HUDEP-2 (cell line): ENCODE results near the gene MAP3K5.
"Not testable (repeated sequence)": the region's sequence is repeated elsewhere in the genome, so short reads cannot be mapped to it uniquely, and the experiment has no call there.

Experiments used
- DNase-seq, 76 experiments: peaks; one replicate each; lab custom pipeline; 2025; ENCODE audit not compliant: unreplicated experiment in 76 of 76; lab: John Stamatoyannopoulos, UW

Gene MAP3K5

DNA sequence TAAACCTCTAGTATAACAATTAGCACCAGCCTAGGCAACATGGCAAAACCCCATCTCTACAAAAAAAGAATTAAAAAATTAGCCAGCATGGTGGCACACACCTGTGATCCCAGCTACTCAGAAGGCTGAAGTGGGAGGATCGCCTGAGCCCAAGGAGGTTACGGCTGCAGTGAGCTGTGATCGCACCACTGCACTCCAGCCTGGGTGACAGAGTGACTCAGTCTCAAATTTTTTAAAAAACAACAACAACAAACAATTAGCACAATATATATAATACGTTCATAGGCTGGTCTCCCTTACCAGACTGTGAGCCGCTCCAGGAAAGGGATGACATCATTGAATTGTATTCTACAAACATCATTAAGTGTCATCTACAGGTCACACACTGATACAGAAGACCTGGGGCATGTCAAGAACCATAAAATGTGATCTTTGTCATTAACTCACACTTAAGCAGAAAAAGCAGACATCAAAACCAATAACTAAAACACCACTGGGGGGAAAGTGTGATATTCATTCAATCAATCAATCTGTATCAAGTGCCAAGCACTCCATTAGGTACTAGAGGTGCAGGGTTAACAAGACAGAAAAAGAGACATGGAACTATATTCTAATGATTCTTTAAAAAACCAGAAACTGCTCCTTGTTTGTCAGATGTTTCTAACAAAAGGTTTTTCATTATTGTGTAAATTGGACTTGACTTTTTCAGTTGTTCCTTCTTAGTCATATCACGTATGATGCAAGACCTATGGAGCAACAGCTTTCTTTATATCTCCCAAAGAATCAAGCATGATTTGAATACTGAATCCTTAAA lies 17.8 kb downstream of the MAP3K5 start:
- DNase-seq: no peak

DNA sequence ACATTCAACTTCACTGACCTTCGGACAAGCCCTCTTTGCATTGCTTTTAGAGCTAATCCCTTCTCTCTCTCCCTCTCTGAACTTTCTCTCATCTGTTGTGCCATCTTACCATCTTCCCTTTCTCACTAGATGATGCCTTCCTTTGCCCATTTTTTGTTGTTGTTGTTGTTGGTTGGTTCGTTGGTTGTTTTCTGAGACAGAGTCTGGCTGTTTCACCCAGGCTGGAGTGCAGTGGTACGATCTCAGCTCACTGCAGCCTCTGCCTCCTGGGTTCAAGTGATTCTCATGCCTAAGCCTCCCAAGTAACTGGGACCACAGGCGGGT lies 18.8 kb downstream of the MAP3K5 start:
- DNase-seq: no peak

DNA sequence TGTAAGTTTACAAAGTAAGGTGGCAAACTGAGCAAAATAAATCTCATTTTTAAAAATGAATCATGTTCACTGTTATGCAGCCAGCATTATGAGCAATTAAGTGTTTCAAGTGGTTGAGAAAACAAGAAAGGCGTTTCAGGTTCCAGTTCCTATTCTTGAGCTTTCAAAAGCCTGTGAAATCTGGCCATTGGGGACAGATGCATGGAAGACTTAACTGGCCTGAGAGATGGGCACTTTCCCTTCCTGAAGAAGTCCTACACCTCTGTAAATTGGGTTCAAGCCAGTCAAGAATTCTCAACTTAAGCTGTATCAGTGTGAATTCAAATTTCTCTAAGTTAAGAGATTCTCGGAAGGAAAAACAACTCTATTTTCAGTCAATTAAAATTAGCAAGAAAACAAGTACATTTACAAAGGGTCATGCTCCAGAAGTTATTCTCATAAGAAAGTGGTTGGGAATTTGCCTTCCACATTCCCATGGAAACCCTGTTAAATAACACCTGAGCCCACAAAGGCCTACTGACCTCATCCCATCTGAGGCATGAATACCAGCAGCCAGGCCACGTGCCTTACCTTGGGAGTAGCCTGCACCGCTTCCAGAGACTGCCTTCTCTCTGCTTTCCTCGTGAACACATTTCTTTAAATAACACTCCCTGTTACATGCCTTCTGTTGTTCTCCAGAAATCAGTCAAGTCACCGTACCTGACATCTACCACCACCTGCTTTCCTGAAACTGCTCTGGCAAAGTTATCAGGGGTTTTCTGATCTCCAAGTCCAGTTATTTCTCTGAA lies 19.4 kb downstream of the MAP3K5 start:
- no peak for DNase-seq

DNA sequence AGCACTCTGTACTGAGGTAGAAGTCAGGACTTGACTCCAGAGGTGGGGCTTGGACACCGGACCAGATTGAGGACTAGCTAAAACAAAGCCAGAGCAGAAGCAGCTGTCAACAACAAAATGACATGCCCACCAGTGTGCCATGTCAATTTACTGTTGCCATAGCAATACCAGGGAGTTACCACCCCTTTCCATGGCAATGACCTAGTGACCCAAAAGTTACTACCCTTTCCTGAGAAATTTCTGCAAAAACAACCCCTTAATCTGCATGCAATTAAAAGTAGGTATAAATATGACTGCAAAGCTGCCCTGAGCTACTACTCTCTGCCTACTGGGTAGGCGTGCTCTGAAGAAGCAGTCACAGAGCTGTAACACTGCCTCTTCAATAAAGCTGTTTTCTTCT lies 21.0 kb downstream of the MAP3K5 start:
- DNase-seq: no peak

DNA sequence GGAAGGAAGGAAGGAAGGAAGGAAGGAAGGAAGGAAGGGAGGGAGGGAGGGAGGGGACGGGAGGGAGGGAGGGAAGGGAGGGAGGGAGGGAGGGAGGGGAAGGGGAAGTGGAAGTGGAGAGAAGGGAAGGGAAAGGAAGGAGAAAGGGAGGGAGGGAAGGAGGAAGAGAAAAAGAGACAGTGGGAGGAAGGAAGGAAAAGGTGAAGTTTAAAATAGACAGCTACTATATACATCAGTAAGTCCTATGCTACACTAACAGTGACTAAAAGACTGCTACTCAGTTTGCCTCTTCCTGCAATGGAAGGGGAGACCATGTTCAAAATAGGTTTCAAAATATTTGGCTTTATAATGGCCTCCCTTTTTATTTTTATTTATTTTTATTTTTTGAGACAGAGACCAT lies 22.5 kb downstream of the MAP3K5 start:
- no peak for DNase-seq

DNA sequence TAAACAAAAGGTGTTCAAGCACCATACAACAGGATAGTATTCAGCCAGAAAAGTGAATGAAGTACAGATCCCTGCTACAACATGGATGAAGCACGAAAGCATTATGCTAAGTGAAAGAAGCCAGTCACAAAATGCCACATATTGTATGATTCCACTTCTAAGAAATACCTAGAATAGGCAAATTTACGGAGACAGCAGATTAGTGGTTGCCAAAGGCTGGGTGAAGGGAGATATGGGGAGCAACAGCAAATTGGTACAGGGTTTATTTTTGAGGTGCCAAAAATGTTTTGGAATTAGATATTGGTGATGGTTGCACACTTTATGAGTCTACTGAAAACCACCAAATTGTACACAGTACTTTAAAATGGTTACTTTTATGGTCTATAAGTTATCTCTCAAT lies 23.2 kb downstream of the MAP3K5 start:
- no peak for DNase-seq

DNA sequence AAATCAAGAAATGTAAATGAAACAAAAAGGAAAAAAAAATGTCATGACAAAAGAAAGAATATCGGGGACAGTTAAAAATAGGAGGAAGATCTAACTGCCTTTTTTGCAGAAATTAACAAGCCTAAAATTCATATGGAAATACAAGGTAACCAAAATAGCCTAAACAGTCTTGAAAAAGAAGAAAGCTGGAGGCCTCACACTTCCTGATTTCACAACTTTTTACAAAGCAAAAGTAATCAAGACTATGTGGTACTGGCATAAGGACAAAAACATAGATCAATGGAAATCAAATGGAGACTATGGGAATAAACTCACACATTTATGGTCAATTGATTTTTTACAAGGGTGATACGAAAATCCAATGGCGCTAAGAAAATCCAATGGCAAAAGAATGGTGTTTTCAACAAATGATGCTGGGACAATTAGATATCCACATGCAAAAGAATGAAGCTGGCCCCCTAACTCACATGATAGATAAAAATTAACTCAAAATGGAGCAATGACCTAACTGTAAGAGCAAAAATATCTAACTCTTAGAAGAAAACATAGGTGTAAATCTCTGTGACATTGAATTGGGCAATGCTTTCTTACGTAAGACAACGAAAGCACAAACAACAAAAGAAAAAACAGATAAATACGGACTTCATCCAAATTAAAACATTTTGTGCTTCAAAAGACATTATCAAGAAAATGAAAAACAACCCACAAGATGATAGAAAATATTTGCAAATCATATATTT lies 24.5 kb downstream of the MAP3K5 start:
- no peak for DNase-seq

DNA sequence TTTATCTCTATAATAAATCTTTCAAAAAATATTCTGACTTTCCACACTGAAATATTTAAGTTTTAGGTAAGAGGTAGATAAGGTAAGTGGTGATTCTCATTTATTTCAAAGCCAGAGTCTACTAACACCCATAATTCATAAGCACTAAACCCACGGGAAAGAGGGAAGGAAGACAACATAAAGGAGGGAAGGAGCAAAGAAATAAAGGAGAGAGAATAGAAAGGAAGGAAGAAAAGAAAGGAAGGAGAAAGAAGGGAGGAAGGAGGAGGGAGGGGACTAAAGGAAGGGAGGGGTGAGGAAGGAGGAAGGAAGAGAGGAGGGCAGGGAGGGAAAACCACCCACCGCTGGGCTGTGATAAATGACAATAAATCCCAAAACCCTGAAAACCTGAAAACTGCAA lies 25.2 kb downstream of the MAP3K5 start:
- DNase-seq: no peak

DNA sequence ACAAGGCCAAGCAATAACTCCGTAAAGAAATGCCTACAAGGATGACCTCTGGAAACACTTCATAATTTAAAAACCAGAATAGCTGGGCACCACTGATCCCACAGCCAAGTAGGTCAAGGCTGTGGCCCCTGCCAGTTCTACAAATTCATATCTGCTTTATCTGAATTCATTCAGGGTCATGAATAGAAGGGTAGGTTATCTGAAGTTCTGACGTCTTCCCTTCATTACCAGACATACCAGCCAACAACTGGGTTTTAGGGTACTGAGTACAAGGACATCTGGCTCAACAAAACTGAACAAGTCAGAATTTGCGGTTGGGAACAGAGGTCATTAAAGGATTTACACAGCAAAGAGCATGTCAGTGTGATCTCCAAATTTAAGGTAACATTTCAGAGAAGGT lies 26.0 kb downstream of the MAP3K5 start:
- no peak for DNase-seq

DNA sequence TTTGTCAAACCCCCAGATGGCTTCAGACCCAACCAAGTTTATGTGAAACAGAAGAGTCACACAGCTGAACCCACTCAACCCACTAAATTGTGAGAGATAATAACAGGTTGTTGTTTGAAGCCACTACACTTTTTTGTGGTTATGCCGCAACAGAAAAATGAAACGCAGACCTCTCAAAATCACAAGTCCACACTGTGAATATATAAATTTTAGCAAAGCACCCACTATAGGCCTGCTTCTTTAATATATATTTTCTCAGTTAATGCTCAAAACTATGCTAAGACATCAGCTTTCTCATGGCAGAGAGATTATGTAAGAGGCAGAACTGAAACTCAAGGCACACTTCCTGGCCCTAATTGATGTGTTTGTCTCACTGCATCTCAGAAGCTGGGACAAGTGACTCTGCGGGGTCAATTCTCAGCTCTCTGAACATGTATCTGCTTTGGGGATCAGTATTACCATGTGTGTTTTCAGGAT lies 27.7 kb downstream of the MAP3K5 start:
- DNase-seq: no peak

DNA sequence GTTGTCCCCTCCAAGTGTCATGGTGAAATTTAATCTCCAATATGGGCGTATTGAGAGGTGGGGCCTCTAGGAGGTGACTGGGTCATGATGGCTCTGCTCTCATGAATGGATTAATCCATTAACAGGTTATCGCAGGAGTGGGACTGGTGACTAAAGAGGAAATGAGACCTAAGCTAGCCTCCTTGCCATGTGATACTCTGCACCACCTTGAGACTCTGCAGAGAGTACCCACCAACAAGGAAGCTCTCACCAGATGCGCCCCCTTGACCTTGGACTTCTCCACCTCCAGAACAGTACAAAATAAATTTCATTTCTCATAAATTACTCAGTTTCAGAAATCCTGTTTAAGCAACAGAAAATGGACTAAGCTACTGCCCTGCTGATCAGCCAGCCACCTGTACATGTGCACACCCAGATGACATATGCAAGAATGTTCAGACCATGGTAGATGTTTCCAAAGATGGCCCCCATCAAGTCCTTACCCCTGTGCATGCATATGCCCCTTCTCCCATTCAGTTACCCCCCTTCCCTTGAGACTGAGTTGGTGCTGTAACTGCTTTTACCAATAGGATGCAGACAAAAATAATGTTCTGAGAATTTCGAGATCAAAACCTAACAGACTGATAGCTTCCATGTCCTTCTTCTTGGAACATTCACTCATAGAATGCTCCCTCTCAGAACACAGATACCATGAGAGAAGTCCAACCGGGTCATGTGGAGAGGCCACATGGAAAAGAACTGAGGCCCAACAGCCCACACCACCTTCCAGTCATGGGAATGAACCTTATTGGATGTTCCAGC lies 28.4 kb downstream of the MAP3K5 start:
- no peak for DNase-seq

DNA sequence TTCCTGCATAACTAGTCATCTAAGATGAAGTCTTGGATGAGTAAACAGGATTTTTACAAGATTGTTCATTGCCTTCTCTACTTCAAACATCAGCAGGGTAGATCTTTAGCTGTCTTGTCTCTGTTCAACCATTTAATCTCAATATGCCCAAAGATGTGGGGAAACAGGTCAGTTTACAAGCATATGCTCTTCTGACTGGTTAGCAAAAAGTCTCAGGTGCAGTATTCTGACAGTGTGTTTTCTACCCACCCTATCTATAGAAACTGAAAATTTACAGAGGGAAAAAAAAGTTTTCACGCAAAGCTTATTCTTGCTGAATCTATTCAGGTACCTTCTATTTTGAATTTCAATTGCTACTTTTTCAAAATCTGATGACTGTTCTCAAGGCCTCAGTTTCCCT lies 29.0 kb downstream of the MAP3K5 start:
- DNase-seq: no peak

DNA sequence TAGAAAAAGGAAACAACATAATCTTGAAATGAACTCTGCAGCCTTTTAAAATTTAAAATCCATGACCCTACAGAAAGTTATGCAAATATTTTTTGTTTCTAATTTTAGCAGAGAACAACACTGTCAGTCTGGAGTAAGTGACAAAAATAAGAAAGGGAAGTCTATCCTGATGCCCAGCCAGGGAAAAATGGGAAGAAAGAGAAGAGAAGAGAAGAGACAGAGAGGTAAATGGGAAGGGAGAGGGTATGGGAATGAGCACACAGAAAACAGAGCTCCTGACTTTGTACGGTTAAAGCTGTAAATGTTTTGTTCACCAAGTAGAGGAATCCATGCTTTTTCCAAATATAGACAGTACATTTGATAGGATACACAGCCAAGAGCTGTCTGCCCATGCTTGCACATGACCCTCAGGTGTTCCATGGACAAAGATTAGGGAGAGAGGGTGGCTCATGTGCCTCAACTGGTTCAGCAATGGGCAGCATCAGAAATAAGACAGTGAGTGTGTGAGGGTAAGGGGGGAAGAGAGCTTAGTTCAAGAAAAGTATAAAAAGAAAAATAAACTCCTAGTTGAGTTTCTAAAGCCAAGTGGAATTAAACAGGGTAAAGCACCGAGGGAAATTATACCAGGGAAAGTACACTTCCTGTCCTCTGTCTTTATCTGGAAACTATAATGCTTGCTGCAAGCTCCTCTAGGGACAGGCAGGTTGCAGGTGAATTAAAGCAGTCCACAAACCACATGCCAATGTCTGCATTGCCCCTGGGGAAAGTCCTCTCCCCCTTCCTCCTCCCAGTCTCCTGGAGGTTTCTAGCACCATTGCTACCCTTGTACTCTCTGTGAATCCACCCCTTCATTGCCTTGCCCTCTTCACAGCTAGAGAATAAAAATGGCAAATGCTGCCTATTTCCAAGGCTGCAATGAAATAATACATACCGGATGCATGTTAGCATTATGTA lies 30.0 kb downstream of the MAP3K5 start:
- no peak for DNase-seq

DNA sequence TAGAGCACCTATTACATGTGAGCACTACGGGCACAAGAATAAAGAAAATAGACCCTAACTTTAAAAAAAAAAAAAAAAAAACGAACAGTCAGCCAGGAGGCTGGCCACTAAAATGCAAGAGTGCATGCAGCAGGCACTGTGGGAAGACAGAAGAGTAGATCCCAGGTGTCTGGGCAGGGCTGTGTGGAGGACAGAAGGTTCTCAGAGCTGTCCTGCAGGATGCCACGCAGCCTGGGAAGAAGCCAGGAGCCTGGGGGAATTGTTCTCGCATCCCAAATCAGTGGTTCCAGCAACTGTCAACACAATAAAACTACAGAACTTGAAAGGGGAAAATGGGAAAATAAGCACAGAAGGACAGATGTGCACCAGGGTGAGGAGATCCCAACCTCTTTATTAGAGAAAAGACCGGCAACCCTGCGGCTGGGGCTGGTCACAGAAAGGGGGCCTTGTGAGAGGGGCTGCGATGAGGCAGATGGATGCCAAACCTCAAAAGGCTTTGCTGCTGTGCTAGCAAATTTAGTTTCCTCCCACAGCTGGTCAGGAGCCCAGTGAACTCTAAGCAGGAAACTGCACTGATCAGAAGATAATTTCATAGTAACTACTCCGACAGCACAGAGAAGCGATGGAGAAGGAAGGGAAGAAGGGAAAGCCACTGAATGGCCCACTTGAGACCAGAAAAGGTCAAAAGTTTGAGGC lies 30.9 kb downstream of the MAP3K5 start:
- no peak for DNase-seq

DNA sequence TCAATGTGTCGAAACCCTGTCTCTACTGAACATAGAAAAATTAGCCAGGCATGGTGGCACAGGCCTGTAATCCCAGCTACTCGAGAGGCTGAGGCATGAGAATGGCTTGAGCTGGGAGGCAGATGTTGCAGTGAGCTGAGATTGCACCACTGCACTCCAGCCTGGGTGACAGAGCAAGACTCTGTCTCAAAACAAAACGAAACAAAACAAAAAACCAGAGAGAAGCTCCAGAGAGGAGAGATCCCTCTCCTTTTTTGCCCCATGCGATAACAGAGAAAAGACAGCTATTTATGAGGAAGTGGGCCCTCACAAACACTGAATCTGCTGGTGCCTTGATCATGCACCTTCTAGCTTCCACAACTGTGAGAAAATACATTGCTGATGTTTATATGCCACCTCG lies 31.5 kb downstream of the MAP3K5 start:
- DNase-seq: not testable (repeated sequence)

DNA sequence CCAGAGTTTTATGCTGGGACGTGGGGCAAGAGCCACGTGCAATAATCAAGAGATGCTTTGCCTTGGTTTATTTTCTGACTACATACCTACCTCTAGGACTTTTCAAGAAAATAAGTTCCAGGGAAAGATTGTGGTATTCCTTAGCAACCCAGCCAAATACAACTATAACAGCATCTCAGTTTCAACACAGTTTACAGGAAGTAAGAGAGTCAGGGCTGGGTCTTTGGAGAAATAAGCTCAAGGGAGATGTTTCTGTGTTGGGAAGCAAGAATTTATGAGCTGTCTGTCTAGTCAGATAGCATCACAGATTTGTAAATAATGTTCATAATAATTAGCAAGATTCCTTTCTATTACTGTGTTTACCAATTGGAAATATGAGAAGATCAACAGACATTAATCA lies 35.1 kb downstream of the MAP3K5 start:
- DNase-seq: no peak

DNA sequence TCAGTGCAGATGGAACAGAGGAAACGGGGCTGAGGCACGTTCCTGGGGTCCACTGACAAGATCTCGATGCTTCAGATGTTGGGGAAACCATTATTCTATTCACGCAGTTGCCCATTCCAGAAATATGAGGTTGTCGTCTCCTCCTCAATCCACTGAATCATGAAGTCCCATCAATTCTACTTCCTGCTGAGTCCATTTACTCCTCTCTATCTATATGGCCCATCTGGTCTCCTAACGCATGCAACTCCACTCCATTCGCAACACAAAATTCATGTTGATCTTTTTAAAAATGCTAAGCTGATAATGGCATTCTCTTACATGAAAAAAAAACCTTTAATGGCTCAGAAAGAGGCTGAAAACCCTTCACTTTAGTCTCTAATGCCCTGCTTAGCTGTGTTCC lies 37.5 kb downstream of the MAP3K5 start:
- no peak for DNase-seq

DNA sequence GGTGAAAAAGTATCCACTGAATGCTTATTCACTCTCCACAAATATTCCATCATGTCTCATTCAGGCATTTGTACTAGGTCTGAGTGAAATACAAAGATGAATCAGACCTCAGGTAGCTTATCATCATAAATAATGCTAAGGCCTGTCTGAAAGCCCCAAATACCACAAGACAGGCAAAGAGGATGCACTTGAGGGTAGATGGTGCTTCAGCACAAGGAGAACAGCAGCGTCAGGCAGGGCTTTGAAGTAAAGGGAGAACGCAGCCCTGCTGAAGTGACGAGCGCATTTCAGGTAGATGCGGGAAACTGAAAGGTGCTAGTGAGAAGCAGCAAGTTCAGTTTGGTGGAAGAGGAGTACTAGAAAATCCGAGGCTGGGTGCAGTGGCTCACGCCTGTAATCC lies 38.7 kb downstream of the MAP3K5 start:
- no peak for DNase-seq

DNA sequence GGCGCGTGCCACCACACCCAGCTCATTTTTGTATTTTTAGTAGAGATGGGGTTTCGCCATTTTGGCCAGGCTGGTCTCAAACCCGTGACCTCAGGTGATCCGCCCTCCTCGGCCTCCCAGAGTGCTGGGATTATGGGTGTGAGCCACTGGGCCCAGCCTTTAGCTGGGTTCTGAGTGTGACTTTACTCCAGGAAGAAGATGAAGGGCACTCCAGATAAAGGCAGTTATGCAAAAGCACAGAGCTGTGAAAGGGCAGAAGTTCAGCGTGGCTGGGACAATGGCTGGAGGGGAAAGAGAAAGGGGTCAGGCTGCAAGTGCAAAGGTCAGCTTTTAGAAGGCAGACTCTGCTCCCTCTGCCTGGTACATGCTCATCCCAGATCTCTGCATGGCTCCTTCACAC lies 39.7 kb downstream of the MAP3K5 start:
- DNase-seq: no peak
